OCI-LY7 (cell line): ENCODE measurements around the gene LYRM4.

Experiments used
- CTCF ChIP-seq: fragments of 200-600 bp; sonication (generic); conservative IDR thresholded peaks from 2 replicates; pipeline ENCODE4 v1.5.1; 2014; ENCODE audit warnings: mild to moderate bottlenecking, antibody characterized with exemption, low read length, moderate library complexity, mixed read lengths
- EZH2phosphoT487 ChIP-seq: fragments of 200-600 bp; sonication (generic); IDR thresholded peaks from 2 replicates; pipeline ENCODE4 v1.6.1; 2018; ENCODE audit warnings: low read depth, borderline replicate concordance, mild to moderate bottlenecking, mixed run types, antibody characterized with exemption, low read length, moderate library complexity, mixed read lengths

- TF ChIP-seq CTCF (no peak), EZH2phosphoT487 (no peak)
Measured at GRCh38 chr6:5271926-5272325, 11.2 kb upstream of the LYRM4 start.
